Measurements from ENCODE around the gene NCK1. TPM values are rescaled to one million over a fixed set of nuclear protein-coding genes. Genes with fewer than 3 reads are reported as not detected.
"Not testable (repeated sequence)": the region's sequence is repeated elsewhere in the genome, so short reads cannot be mapped to it uniquely, and the experiment has no call there.

The NCK1 gene
- total and polyA plus RNA-seq, 7 donors, result 16.2 to 33.4 (median 25.4) TPM

DNA sequence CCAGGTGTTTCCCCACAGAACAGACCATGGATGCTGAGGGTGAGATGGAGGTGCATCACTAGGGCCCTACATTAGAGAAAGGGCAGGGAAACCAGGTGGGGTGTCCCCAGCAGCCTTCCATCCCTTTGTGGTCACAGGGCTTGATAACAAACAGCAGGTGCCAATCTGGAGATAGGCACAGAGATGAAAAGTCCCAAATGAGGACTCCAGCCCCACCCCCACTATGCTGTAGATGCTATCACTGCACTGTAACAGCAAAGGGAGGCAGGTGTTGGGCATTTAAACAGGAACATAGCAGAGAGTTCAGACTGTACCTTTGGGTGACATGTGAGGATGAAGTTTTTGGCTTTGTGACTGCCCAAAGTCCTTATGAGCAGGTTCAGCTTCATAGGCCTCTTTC is 117.2 kb downstream of the NCK1 start:
- no peak for ATAC-seq
- H3K36me3 ChIP-seq (ENCODE audit: insufficient read depth in 1 of 2, low read depth in 1 of 2), result no peaks in the 10 kb centered on the region
- no peak overlapping the region for H3K4me3 ChIP-seq
- no peaks in the 10 kb centered on the region for H3K4me1 ChIP-seq
- H3K27me3 ChIP-seq (ENCODE audit: insufficient read depth in 3 of 3, low read length in 2 of 3), result no peaks in the 10 kb centered on the region
- intact Hi-C loops (cut with DNase I), result no loop called here
- DNase-seq, result no peak
- peaks cover 9% of the 10 kb centered on the region for H3K9me3 ChIP-seq
- no peak overlapping the region for H3K27ac ChIP-seq
- TF ChIP-seq, protein P1, sequence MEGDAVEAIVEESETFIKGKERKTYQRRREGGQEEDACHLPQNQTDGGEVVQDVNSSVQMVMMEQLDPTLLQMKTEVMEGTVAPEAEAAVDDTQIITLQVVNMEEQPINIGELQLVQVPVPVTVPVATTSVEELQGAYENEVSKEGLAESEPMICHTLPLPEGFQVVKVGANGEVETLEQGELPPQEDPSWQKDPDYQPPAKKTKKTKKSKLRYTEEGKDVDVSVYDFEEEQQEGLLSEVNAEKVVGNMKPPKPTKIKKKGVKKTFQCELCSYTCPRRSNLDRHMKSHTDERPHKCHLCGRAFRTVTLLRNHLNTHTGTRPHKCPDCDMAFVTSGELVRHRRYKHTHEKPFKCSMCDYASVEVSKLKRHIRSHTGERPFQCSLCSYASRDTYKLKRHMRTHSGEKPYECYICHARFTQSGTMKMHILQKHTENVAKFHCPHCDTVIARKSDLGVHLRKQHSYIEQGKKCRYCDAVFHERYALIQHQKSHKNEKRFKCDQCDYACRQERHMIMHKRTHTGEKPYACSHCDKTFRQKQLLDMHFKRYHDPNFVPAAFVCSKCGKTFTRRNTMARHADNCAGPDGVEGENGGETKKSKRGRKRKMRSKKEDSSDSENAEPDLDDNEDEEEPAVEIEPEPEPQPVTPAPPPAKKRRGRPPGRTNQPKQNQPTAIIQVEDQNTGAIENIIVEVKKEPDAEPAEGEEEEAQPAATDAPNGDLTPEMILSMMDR (IDR thresholded peaks at IDR 0.05), result no peak

DNA sequence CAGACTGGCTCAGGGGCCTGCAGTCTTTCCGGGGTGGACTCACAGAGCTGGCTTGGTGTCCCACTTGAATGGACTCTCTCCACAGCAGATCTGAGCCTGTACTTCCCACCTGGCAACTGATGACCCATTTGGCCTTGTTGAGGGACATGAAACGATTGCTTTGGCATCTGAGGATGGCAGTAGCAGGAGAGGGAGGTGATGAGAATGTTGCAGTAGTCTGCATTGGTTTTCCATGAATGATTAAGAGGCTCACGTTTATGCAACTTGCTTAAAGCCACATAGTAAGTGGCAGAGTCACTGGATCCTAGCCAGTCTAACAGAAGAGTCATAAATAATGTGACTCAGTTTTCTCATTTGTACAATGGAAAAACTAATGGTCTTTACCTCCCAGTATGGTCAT is 117.7 kb downstream of the NCK1 start:
- ATAC-seq (no peak), DNase-seq (no peak)
- Histone ChIP-seq H3K9me3 (peaks cover 4% of the 10 kb centered on the region), H3K4me1 (no peaks in the 10 kb centered on the region), H3K27ac (no peak overlapping the region), H3K27me3 (ENCODE audit: insufficient read depth in 3 of 3, low read length in 2 of 3) (no peaks in the 10 kb centered on the region), H3K4me3 (no peak overlapping the region), H3K36me3 (ENCODE audit: insufficient read depth in 1 of 2, low read depth in 1 of 2) (no peaks in the 10 kb centered on the region)
- intact Hi-C loops (cut with DNase I), result no loop called here
- TF ChIP-seq, protein P1 (IDR thresholded peaks at IDR 0.05), result no peak
- WGBS, 3 donors, result 59 to 68% (median 61%) methylated on average over 3 of the region's 3 CpGs

DNA sequence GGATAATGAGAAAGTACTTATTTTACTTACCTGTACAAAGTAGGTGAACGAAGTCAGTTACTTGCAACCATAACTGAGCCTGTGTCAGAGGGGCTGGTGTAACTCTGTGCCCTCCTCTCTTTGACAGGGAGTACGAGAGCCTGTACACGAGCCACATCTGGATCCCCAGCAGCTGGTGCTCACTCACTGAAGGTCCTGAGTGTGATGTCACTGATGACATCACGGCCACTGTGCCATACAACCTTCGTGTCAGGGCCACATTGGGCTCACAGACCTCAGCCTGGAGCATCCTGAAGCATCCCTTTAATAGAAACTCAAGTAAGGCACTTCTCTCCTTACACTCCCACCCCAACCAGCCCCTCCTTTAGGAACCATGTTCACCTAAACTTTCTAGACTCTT is 120.0 kb downstream of the NCK1 start:
- TF ChIP-seq, protein P1 (IDR thresholded peaks at IDR 0.05), result no peak
- intact Hi-C loops (cut with DNase I), result no loop called here
- 81 to 84% (median 81%) methylated on average over 5 of the region's 5 CpGs for WGBS, 3 donors

DNA sequence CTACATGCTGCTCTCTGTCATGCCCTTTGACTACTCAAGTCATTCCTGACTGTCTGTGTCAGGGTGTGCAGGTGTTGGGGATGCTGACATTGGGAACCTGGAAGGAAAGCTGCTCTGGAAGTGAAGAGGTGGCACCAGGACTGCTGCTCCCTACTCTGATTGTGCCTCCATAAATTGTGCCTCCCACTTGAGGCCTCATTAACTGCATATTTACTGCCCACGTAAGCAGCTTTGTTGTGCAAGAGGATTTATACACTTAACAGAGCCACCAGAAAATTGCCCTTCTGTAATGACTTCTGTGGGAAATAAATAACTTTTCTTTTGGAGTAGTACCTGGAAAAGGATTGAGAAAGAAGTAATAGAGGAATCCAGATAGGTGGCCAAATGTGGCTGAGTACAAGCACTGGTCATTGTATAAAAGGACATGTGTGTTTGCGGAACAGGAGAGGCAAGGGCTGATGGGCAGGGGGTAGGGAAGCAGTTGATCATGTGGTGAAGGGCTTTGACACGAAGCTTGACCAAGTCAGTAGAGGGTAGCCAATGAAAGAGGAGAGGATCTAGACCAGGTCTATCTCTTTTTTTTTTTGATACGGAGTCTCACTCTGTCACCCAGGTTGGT is 120.6 kb downstream of the NCK1 start:
- Histone ChIP-seq H3K9me3 (no peaks in the 10 kb centered on the region), H3K4me3 (no peak overlapping the region), H3K36me3 (ENCODE audit: insufficient read depth in 1 of 2, low read depth in 1 of 2) (no peaks in the 10 kb centered on the region), H3K4me1 (no peaks in the 10 kb centered on the region), H3K27ac (no peak overlapping the region), H3K27me3 (ENCODE audit: insufficient read depth in 3 of 3, low read length in 2 of 3) (no peaks in the 10 kb centered on the region)
- ATAC-seq (no peak), DNase-seq (no peak)
- TF ChIP-seq, protein P1 (IDR thresholded peaks at IDR 0.05), result no peak
- intact Hi-C loops (cut with DNase I), result no loop called here
- WGBS, 3 donors, result 92 to 97% (median 96%) methylated on average over 4 of the region's 4 CpGs

More for the DNA sequence above, 120.0 kb downstream of the NCK1 start:
- H3K36me3 ChIP-seq (ENCODE audit: insufficient read depth in 1 of 2, low read depth in 1 of 2), result no peaks in the 10 kb centered on the region
- H3K4me3 ChIP-seq, result no peak overlapping the region
- no peaks in the 10 kb centered on the region for H3K27me3 ChIP-seq (ENCODE audit: insufficient read depth in 3 of 3, low read length in 2 of 3)
- H3K9me3 ChIP-seq, result no peaks in the 10 kb centered on the region
- DNase-seq (no peak), ATAC-seq (no peak)
- no peaks in the 10 kb centered on the region for H3K4me1 ChIP-seq
- H3K27ac ChIP-seq, result no peak overlapping the region

DNA sequence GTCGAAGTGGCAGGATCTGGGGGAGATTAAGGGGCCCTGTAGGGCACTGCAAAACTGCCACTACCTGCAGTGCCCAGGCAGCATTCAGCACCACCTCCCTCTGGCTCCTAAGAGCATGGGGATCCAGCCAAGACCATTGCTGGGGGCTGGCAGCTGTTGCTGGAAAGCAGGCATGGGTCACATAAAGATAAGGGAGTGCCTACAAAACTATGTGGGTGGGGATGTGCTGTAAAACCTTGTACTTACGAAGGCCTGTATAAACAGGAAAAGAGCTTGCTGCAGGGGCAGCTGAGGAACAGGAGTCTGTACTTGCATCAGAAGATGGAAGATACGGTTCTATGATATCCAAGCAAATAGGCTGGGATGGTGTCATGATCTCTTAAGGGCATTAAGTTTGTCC is 122.8 kb downstream of the NCK1 start:
- intact Hi-C loops (cut with DNase I), result no loop called here
- 35 to 50% (median 48%) methylated on average over 3 of the region's 3 CpGs for WGBS, 3 donors
- Histone ChIP-seq H3K27ac (no peak overlapping the region), H3K4me3 (no peak overlapping the region), H3K27me3 (ENCODE audit: insufficient read depth in 3 of 3, low read length in 2 of 3) (no peaks in the 10 kb centered on the region), H3K36me3 (ENCODE audit: insufficient read depth in 1 of 2, low read depth in 1 of 2) (no peaks in the 10 kb centered on the region), H3K4me1 (no peaks in the 10 kb centered on the region), H3K9me3 (no peaks in the 10 kb centered on the region)
- ATAC-seq (no peak), DNase-seq (no peak)
- TF ChIP-seq, protein P1 (IDR thresholded peaks at IDR 0.05), result no peak

DNA sequence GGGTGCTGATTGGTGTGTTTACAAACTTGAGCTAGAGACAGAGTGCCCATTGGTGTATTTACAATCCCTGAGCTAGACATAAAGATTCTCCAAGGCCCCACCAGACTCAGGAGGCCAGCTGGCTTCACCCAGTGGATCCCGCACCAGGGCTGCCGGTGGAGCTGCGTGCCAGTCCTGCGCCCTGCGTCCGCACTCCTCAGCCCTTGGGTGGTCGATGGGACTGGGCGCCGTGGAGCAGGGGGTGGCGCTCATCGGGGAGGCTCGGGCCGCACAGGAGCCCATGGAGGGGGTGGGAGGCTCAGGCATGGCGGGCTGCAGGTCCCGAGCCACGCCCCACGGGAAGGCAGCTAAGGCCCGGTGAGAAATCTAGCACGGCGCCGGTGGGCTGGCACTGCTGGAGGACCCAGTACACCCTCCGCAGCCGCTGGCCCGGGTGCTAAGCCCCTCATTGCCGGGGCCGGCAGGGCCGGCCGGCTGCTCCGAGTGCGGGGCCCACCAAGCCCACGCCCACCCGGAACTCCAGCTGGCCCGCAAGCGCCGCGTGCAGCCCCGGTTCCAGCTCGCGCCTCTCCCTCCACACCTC is 125.5 kb downstream of the NCK1 start:
- H3K9me3 ChIP-seq; DNase-seq; H3K36me3 ChIP-seq (ENCODE audit: insufficient read depth in 1 of 2, low read depth in 1 of 2); H3K4me3 ChIP-seq; intact Hi-C loops (cut with DNase I); ATAC-seq; H3K4me1 ChIP-seq; H3K27ac ChIP-seq; H3K27me3 ChIP-seq (ENCODE audit: insufficient read depth in 3 of 3, low read length in 2 of 3): not testable (repeated sequence)
- WGBS, 3 donors, result 95 to 100% (median 97%) methylated on average over 15 to 37 of the region's 39 CpGs
